ENCODE data around the gene ZMIZ1. TPM values are rescaled to one million over a fixed set of nuclear protein-coding genes. Genes with fewer than 3 reads are reported as not detected.
"Not testable (repeated sequence)": the region's sequence is repeated elsewhere in the genome, so short reads cannot be mapped to it uniquely, and the experiment has no call there.

Gene ZMIZ1
- total RNA-seq, 4 donors from 2014 or later: 71.9 to 104 (median 79.5) TPM

GRCh38 chr10:79331709-79332108 is 262.9 kb downstream of the ZMIZ1 start:
- Histone ChIP-seq H3K4me3 (no peak overlapping the region), H3K36me3 (no peaks in the 10 kb centered on the region), H3K27me3 (no peaks in the 10 kb centered on the region), H3K9me3 (no peaks in the 10 kb centered on the region), H3K27ac (no peak overlapping the region), H3K4me1 (peaks cover 8% of the 10 kb centered on the region)
- no peak for DNase-seq (ENCODE audit: low spot score in 2 of 2)
- 48% methylated on average over 6 of the region's 6 CpGs for WGBS
- no peak for TF ChIP-seq POLR2A (IDR thresholded peaks at IDR 0.05)
- no peak for TF ChIP-seq CTCF (IDR thresholded peaks at IDR 0.05)
- no peak for TF ChIP-seq EP300 (IDR thresholded peaks at IDR 0.05)
- TF ChIP-seq POLR2AphosphoS5 (IDR thresholded peaks at IDR 0.05): no peak

- H3K27ac ChIP-seq; H3K36me3 ChIP-seq; H3K4me3 ChIP-seq; DNase-seq (ENCODE audit: low spot score in 2 of 2); H3K9me3 ChIP-seq; H3K4me1 ChIP-seq; H3K27me3 ChIP-seq: not testable (repeated sequence)
- WGBS: 96% methylated on average over 2 of the region's 10 CpGs
Observed at GRCh38 chr10:79332610-79333315, 264.0 kb downstream of the ZMIZ1 start.

- TF ChIP-seq POLR2A (IDR thresholded peaks at IDR 0.05) (no peak), EP300 (IDR thresholded peaks at IDR 0.05) (no peak), CTCF (IDR thresholded peaks at IDR 0.05) (no peak), POLR2AphosphoS5 (IDR thresholded peaks at IDR 0.05) (no peak)
- peaks cover 8% of the 10 kb centered on the region for H3K4me1 ChIP-seq
- H3K4me3 ChIP-seq: no peak overlapping the region
- H3K27ac ChIP-seq: no peak overlapping the region
- WGBS: 86% methylated on average over 2 of the region's 2 CpGs
- H3K27me3 ChIP-seq: no peaks in the 10 kb centered on the region
- H3K9me3 ChIP-seq: no peaks in the 10 kb centered on the region
- DNase-seq (ENCODE audit: low spot score in 2 of 2): no peak
- H3K36me3 ChIP-seq: no peaks in the 10 kb centered on the region
Observed at GRCh38 chr10:79333513-79333912, 264.7 kb downstream of the ZMIZ1 start.

GRCh38 chr10:79334573-79334972 is 265.8 kb downstream of the ZMIZ1 start:
- WGBS: 98% methylated on average over 2 of the region's 2 CpGs
- no peak for TF ChIP-seq POLR2AphosphoS5 (IDR thresholded peaks at IDR 0.05)
- TF ChIP-seq CTCF (IDR thresholded peaks at IDR 0.05): no peak
- TF ChIP-seq EP300 (IDR thresholded peaks at IDR 0.05): no peak
- no peak for TF ChIP-seq POLR2A (IDR thresholded peaks at IDR 0.05)
- no peak overlapping the region for H3K27ac ChIP-seq
- H3K4me1 ChIP-seq: peaks cover 8% of the 10 kb centered on the region
- H3K9me3 ChIP-seq: no peaks in the 10 kb centered on the region
- H3K36me3 ChIP-seq: no peaks in the 10 kb centered on the region
- no peak overlapping the region for H3K4me3 ChIP-seq
- no peak for DNase-seq (ENCODE audit: low spot score in 2 of 2)
- no peaks in the 10 kb centered on the region for H3K27me3 ChIP-seq

- WGBS: 97% methylated on average over 2 of the region's 2 CpGs
- no peak overlapping the region for H3K4me3 ChIP-seq
- no peak overlapping the region for H3K27ac ChIP-seq
- H3K27me3 ChIP-seq: no peaks in the 10 kb centered on the region
- DNase-seq (ENCODE audit: low spot score in 2 of 2): no peak
- H3K36me3 ChIP-seq: no peaks in the 10 kb centered on the region
- H3K9me3 ChIP-seq: no peaks in the 10 kb centered on the region
- TF ChIP-seq POLR2A (IDR thresholded peaks at IDR 0.05) (no peak), CTCF (IDR thresholded peaks at IDR 0.05) (no peak), POLR2AphosphoS5 (IDR thresholded peaks at IDR 0.05) (no peak), EP300 (IDR thresholded peaks at IDR 0.05) (no peak)
- peaks cover 8% of the 10 kb centered on the region for H3K4me1 ChIP-seq
Observed at GRCh38 chr10:79335094-79335469, 266.3 kb downstream of the ZMIZ1 start.

Measured in suprapubic skin (tissue), 4 donors.